Measurements from ENCODE around the gene FOXO3.

DNA sequence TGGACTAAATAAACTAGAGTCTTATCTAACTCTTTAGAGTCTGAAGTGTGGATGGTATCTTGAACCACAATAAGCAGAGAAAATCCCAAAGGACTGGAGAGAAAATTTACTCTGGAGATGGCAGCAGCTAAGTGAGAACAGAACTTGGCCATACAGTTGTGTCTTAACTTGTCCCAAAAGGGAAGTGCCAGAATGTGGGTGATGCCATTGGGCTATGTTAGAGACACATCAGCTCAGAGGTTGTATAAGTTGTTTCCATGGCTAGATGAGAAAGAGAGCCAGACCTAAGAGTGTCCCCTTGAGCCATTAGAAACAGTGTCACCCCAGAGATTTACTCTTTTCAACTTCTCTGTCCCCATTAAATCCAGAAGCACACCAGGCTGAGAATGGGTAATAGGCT is 36.2 kb downstream of the FOXO3 start:
- TF ChIP-seq, protein P1, sequence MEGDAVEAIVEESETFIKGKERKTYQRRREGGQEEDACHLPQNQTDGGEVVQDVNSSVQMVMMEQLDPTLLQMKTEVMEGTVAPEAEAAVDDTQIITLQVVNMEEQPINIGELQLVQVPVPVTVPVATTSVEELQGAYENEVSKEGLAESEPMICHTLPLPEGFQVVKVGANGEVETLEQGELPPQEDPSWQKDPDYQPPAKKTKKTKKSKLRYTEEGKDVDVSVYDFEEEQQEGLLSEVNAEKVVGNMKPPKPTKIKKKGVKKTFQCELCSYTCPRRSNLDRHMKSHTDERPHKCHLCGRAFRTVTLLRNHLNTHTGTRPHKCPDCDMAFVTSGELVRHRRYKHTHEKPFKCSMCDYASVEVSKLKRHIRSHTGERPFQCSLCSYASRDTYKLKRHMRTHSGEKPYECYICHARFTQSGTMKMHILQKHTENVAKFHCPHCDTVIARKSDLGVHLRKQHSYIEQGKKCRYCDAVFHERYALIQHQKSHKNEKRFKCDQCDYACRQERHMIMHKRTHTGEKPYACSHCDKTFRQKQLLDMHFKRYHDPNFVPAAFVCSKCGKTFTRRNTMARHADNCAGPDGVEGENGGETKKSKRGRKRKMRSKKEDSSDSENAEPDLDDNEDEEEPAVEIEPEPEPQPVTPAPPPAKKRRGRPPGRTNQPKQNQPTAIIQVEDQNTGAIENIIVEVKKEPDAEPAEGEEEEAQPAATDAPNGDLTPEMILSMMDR (IDR thresholded peaks at IDR 0.05), result no peak
- TF ChIP-seq POLR2A (IDR thresholded peaks at IDR 0.05) (no peak), EP300 (IDR thresholded peaks at IDR 0.05) (no peak)
